K562 (cell line): Measurements from ENCODE around the gene B3GNT7. TPM values are rescaled to one million over a fixed set of nuclear protein-coding genes. Genes with fewer than 3 reads are reported as not detected.
A peak's percentile ranks its signal among the peaks of the same experiment; 100 is the strongest.
"Not testable (repeated sequence)": the region's sequence is repeated elsewhere in the genome, so short reads cannot be mapped to it uniquely, and the experiment has no call there.

Experiments used
- ATAC-seq: fragments of 200-7000 bp; cut with Tn5 transposase; 3 replicates; pipeline ENCODE4 v1.9.1; 2020; ENCODE audit warnings: moderate library complexity
- BruUV-seq: library from RNA; stranded (reverse); fragments of 400-500 nt; replicated peaks from 2 replicates; lab custom pipeline; 2021; lab: Mats Ljungman, UMichigan
- CTCF ChIA-PET: fragments of 300-600 bp; formaldehyde crosslinking; extraction: SDS; loops from one replicate; lab custom pipeline; 2021; ENCODE audit warnings: low intra/inter-chr PET ratio; lab: Yijun Ruan, JAX
- POLR2A ChIA-PET: fragments of 300-600, 350-650 bp; sonication (Branson Sonifier 250); formaldehyde crosslinking; extraction: SDS; loops from one replicate; lab custom pipeline; 2021; ENCODE audit warnings: antibody characterized with exemption, inconsistent platforms; lab: Yijun Ruan, JAX
- DNase-seq, 4 experiments: peaks; one replicate each; pipeline versions ENCODE4 v3.0.0 to v3.0.0-alpha.2; 2011 to 2018; ENCODE audit warnings: low spot score in 3 of 4, mixed read lengths in 3 of 4; ENCODE audit errors: extremely low read depth in 1 of 4
- FAIRE-seq: peaks from 2 replicates; lab custom pipeline; 2011; peaks lifted over from hg19 to GRCh38; lab: Jason Lieb, UNC
- H2AFZ ChIP-seq: 2 replicates; pipeline ENCODE4 v1.6.0; 2011; ENCODE audit warnings: low read depth, low read length, control low read depth, inconsistent platforms
- H3K27ac ChIP-seq: fragments of 200-600 bp; 3 replicates; pipeline ENCODE4 v1.8.0; 2011; ENCODE audit warnings: low read depth, mild to moderate bottlenecking, control low read depth, inconsistent platforms, low read length, moderate library complexity, mixed read lengths; ENCODE audit errors: extremely low read depth
- H3K27me3 ChIP-seq, 2 experiments: fragments of 300-600 bp in 1 of 2; 2 replicates in 1 of 2; 3 replicates in 1 of 2; pipeline versions ENCODE4 v1.6.0 to v1.8.0; 2011; ENCODE audit warnings: inconsistent platforms in 2 of 2, low read length in 2 of 2, mild to moderate bottlenecking in 1 of 2, mixed read lengths in 1 of 2, moderate library complexity in 1 of 2; ENCODE audit not compliant: control insufficient read depth in 2 of 2, insufficient read depth in 2 of 2
- H3K36me3 ChIP-seq: fragments of 300-600 bp; 3 replicates; pipeline ENCODE4 v1.8.0; 2011; ENCODE audit warnings: mild to moderate bottlenecking, low read length, inconsistent platforms; ENCODE audit not compliant: control insufficient read depth, insufficient read depth
- H3K4me1 ChIP-seq, 2 experiments: fragments of 200-600 bp in 1 of 2; replicated peaks in 1 of 2; 2 replicates in 1 of 2; 3 replicates in 1 of 2; pipeline versions ENCODE4 v1.5.1 to v1.8.0; 2011; ENCODE audit warnings: inconsistent platforms in 2 of 2, low read length in 2 of 2, mild to moderate bottlenecking in 1 of 2, mixed read lengths in 1 of 2, moderate library complexity in 1 of 2; ENCODE audit not compliant: control insufficient read depth in 2 of 2, insufficient read depth in 2 of 2
- H3K4me2 ChIP-seq: 2 replicates; pipeline ENCODE4 v1.6.1; 2011; ENCODE audit warnings: low read length, control low read depth, inconsistent platforms, mixed read lengths; ENCODE audit not compliant: insufficient read depth
- H3K4me3 ChIP-seq: fragments of 200-600 bp; sonication (generic), shearing (Covaris generic); 2 replicates; pipeline ENCODE4 v1.5.1; 2016; ENCODE audit warnings: control low read depth, inconsistent platforms
- H3K79me2 ChIP-seq: fragments of 200-600 bp; 3 replicates; pipeline ENCODE4 v1.8.0; 2011; ENCODE audit warnings: low read length, inconsistent platforms; ENCODE audit not compliant: control insufficient read depth, insufficient read depth
- H3K9ac ChIP-seq, 2 experiments: 2 replicates each; pipeline versions ENCODE4 v1.6.0 to v1.6.1; 2011; ENCODE audit warnings: low read depth in 2 of 2, low read length in 2 of 2, control low read depth in 1 of 2, inconsistent platforms in 1 of 2, mild to moderate bottlenecking in 1 of 2, mixed read lengths in 1 of 2; ENCODE audit not compliant: insufficient read depth in 1 of 2
- H3K9me1 ChIP-seq: one replicate; pipeline ENCODE4 v1.6.0; 2011; ENCODE audit warnings: inconsistent platforms, mild to moderate bottlenecking, low read length, moderate library complexity; ENCODE audit not compliant: control insufficient read depth, insufficient read depth
- H3K9me3 ChIP-seq: replicated peaks from 2 replicates; pipeline ENCODE4 v1.5.1; 2011; ENCODE audit warnings: low read depth, low read length, inconsistent platforms; ENCODE audit not compliant: control insufficient read depth, insufficient read depth
- H4K20me1 ChIP-seq: replicated peaks from 2 replicates; pipeline ENCODE4 v1.6.1; 2011; ENCODE audit warnings: low read length, inconsistent platforms, mixed read lengths; ENCODE audit not compliant: control insufficient read depth, insufficient read depth
- ARID1B ChIP-seq: fragments of 450-650 bp; IDR thresholded peaks from 2 replicates; pipeline ENCODE4 v1.6.1; 2016; ENCODE audit warnings: antibody characterized with exemption, mild to moderate bottlenecking, inconsistent platforms
- CBFA2T2 ChIP-seq: fragments of 450-650 bp; conservative IDR thresholded peaks from 2 replicates; pipeline ENCODE4 v1.6.1; 2017; ENCODE audit warnings: mild to moderate bottlenecking
- CBFA2T3 ChIP-seq: fragments of 450-650 bp; IDR thresholded peaks from 2 replicates; pipeline ENCODE4 v1.6.1; 2017
- RAD21 ChIP-seq, 2 experiments: fragments of 250-450 bp in 1 of 2; fragments of 450-650 bp in 1 of 2; sonication (Bioruptor Pico) in 1 of 2; formaldehyde crosslinking in 1 of 2; IDR thresholded peaks in 1 of 2; conservative IDR thresholded peaks in 1 of 2; 2 replicates each; pipeline versions ENCODE4 v1.4.0 to v1.8.0; 2020 to 2022; ENCODE audit warnings: mild to moderate bottlenecking in 2 of 2, moderate library complexity in 1 of 2
- TAL1 ChIP-seq: fragments of 450-650 bp; IDR thresholded peaks from 2 replicates; pipeline ENCODE4 v1.6.1; 2016; ENCODE audit warnings: mild to moderate bottlenecking
- TCF3 ChIP-seq: sonication (generic); formaldehyde crosslinking; IDR thresholded peaks from 2 replicates; pipeline ENCODE4 v1.4.0; 2020; ENCODE audit warnings: mild to moderate bottlenecking, missing genetic modification reagents
- WGBS: fragments of 100-300 bp; shearing (Covaris generic); methylation state at CpG from one replicate; pipeline ENCODE4 v1.1.6; 2016; ENCODE audit warnings: low coverage, mixed read lengths; ENCODE audit not compliant: insufficient coverage; ENCODE audit errors: missing lambda C conversion rate; 5-methylcytosine and 5-hydroxymethylcytosine counted together
- in situ Hi-C: fragments of 300-500 bp; cut with MboI; formaldehyde crosslinking; loops from 4 replicates; pipeline ENCODE4 v1.15.0; 2018; ENCODE audit warnings: inconsistent platforms, mixed read lengths
- intact Hi-C: fragments of 100-400 bp; cut with micrococcal nuclease; formaldehyde crosslinking; loops from 2 replicates; pipeline ENCODE4 v1.14.2; 2022
- polyA plus RNA-seq, 8 experiments: library from polyadenylated mRNA; depleted of rRNA in 4 of 8; stranded (reverse) in 5 of 8; unstranded in 3 of 8; fragments of >200 nt; fragmentation: Nextera tagmentation in 2 of 8; fragmentation: Illumina TruSeq in 1 of 8; extraction: Ambion mirVana in 2 of 8; extraction: Trizol in 1 of 8; gene quantifications; 2 replicates each; pipeline versions ENCODE4 v1.2.1 to v1.2.3, GENCODE V29; 2011 to 2014; ENCODE audit warnings: inconsistent platforms in 1 of 8, missing spikeins in 1 of 8
- total RNA-seq, 7 experiments: library from RNA; depleted of rRNA in 6 of 7; stranded (reverse); fragments of >200 nt in 6 of 7; fragmentation: Illumina TruSeq in 2 of 7; extraction: Trizol in 2 of 7; gene quantifications; 2 replicates each; pipeline versions ENCODE4 v1.2.1 to v1.2.3, GENCODE V29; 2011 to 2021; ENCODE audit warnings: low replicate concordance in 1 of 7
- TF ChIP-seq, protein P1 (sequence below), 3 experiments: IDR thresholded peaks in 2 of 3; conservative IDR thresholded peaks in 1 of 3; 2 replicates each; pipeline ENCODE4 v1.5.1; 2011 to 2012; ENCODE audit warnings: low read length in 3 of 3, mild to moderate bottlenecking in 3 of 3, control low read depth in 2 of 3, improper control_type of control experiment in 1 of 3, inconsistent platforms in 1 of 3, low read depth in 1 of 3, mixed read lengths in 1 of 3, moderate library complexity in 1 of 3; ENCODE audit not compliant: insufficient read depth in 2 of 3

B3GNT7 gene
- total and polyA plus RNA-seq, 9 of the 15 experiments (the other 6 are each of a cell fraction or from before 2014, with no cell fraction given) = 0.20 TPM; not detected in 8

DNA sequence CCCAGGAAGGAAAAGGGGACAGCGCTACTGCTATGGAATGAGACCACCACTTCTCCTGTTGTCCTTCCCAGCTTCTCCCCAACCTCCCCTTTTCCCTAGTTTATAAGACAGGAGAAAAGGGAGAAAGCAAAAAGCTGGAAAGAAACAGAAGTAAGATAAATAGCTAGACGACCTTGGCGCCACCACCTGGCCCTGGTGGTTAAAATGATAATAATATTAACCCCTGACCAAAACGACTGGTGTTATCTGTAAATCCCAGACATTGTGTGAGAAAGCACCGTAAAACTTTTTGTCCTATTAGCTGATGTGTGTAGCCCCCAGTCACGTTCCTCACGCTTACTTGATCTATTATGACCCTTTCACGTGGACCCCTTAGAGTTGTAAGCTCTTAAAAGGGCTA, 5.2 kb downstream of the B3GNT7 start:
- H3K4me2 ChIP-seq = 0 out of 2 replicates have a peak overlapping the region, but pooled peaks have one; percentile 49

DNA sequence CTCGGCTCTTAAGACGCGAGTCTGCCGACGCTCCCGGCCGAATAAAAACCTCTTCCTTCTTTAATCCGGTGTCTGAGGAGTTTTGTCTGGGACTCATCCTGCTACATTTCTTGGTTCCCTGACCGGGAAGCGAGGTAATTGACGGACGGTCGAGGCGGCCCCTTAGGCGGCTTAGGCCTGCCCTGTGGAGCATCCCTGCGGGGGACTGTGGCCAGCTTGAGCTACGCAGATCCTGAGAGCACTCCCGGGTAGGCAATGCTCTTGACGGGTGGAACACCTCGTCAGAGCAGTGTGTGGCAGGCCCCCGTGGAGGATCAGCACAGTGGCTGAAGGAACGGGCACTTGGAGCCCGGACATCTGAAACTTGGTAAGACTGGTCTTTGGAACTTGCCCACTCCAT, 5.6 kb downstream of the B3GNT7 start:
- ATAC-seq = not testable (repeated sequence)

More for the DNA sequence above, 5.2 kb downstream of the B3GNT7 start:
- BruUV-seq, H3K4me3 ChIP-seq, H4K20me1 ChIP-seq, H3K36me3 ChIP-seq, FAIRE-seq, H3K27ac ChIP-seq, H3K9me3 ChIP-seq, DNase-seq, H3K9me1 ChIP-seq, in situ Hi-C loops, H3K79me2 ChIP-seq: not testable (repeated sequence)
- Histone ChIP-seq H2AFZ (peak overlapping the region; percentile 55), H3K27me3 (peaks cover 0 to 16% of the 10 kb centered on the region in 2 experiments; a peak in 2 of 5 replicates), H3K4me1 (peaks cover 4 to 12% of the 10 kb centered on the region in 2 experiments; a peak in 4 of 5 replicates), H3K9ac (peak overlapping the region in 1 of 2 experiments; percentile 68; a peak in 1 of 4 replicates)
- intact Hi-C loops = loop anchor here (5.0 to 10.0 kb wide), 2 partner anchors 106 to 173 kb away; no protein-coding TSS in a partner anchor
- ATAC-seq = peak; percentile 43; the same call in 1 of the 3 replicates
- ChIA-PET POLR2A (interaction anchor here (0.6 kb wide), 1 partner anchor 32 kb away, joined by 3 read pairs; no protein-coding TSS in a partner anchor), CTCF (interaction anchor here (0.7 kb wide), 1 partner anchor 1408 kb away, joined by 3 read pairs; no protein-coding TSS in a partner anchor)
- WGBS = 2% methylated on average over 5 of the region's 8 CpGs
- TF ChIP-seq ARID1B (peak; percentile 44), CBFA2T2 (peak; percentile 54), RAD21 (CRISPR knock-in tag; conservative IDR thresholded peaks at IDR 0.05 in 1 of 2, IDR thresholded peaks at IDR 0.05 in 1 of 2) (peak in 1 of 2 experiments; percentile 28; a peak in 2 of 4 replicates), TAL1 (peak; percentile 49), CBFA2T3 (peak; percentile 63), TCF3 (peak; percentile 38; the same call in 1 of the 2 replicates)
- TF ChIP-seq, protein P1, sequence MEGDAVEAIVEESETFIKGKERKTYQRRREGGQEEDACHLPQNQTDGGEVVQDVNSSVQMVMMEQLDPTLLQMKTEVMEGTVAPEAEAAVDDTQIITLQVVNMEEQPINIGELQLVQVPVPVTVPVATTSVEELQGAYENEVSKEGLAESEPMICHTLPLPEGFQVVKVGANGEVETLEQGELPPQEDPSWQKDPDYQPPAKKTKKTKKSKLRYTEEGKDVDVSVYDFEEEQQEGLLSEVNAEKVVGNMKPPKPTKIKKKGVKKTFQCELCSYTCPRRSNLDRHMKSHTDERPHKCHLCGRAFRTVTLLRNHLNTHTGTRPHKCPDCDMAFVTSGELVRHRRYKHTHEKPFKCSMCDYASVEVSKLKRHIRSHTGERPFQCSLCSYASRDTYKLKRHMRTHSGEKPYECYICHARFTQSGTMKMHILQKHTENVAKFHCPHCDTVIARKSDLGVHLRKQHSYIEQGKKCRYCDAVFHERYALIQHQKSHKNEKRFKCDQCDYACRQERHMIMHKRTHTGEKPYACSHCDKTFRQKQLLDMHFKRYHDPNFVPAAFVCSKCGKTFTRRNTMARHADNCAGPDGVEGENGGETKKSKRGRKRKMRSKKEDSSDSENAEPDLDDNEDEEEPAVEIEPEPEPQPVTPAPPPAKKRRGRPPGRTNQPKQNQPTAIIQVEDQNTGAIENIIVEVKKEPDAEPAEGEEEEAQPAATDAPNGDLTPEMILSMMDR (IDR thresholded peaks at IDR 0.05 in 2 of 3, conservative IDR thresholded peaks at IDR 0.05 in 1 of 3; ENCODE audit: insufficient read depth in 2 of 3, low read depth in 1 of 3, low read length in 3 of 3) = 0 out of 6 replicates have a peak, but pooled peaks of 1 of the 3 experiments have one; percentile 4

More for the DNA sequence above, 5.6 kb downstream of the B3GNT7 start:
- H2AFZ ChIP-seq, H3K79me2 ChIP-seq, H3K4me3 ChIP-seq, H3K9ac ChIP-seq, BruUV-seq, H3K36me3 ChIP-seq, H3K9me1 ChIP-seq, FAIRE-seq, in situ Hi-C loops, H3K9me3 ChIP-seq, POLR2A ChIA-PET, DNase-seq, H4K20me1 ChIP-seq, H3K4me2 ChIP-seq, H3K27ac ChIP-seq: not testable (repeated sequence)
- intact Hi-C loops = loop anchor here (5.0 to 10.0 kb wide), 2 partner anchors 106 to 174 kb away; no protein-coding TSS in a partner anchor
- Histone ChIP-seq H3K27me3 (peaks cover 0 to 16% of the 10 kb centered on the region in 2 experiments; a peak in 2 of 5 replicates), H3K4me1 (peaks cover 4 to 12% of the 10 kb centered on the region in 2 experiments; a peak in 4 of 5 replicates)
- WGBS = 37% methylated on average over 11 of the region's 23 CpGs
- CTCF ChIA-PET = interaction anchor here (0.7 kb wide), 1 partner anchor 1408 kb away, joined by 3 read pairs; no protein-coding TSS in a partner anchor
